22Rv1 (cell line): Measurements from ENCODE around the gene CRMP1.
A peak's percentile ranks its signal among the peaks of the same experiment; 100 is the strongest.

Source experiments
- CTCF ChIP-seq: fragments of 450-650 bp; IDR thresholded peaks from 2 replicates; pipeline ENCODE4 v1.5.1; 2017; ENCODE audit warnings: mild to moderate bottlenecking
- ZFX ChIP-seq: fragments of 450-650 bp; IDR thresholded peaks from 2 replicates; pipeline ENCODE4 v1.6.1; 2017; ENCODE audit warnings: antibody characterized with exemption, borderline replicate concordance

- TF ChIP-seq CTCF (peak; percentile 52), ZFX (no peak)
Measured at GRCh38 chr4:5804656-5805055, 88.2 kb downstream of the CRMP1 start.
